IMR-90 (cell line): ENCODE measurements around the gene CD81.

Source experiments
- BHLHE40 ChIP-seq: fragments of 150-350 bp; IDR thresholded peaks from 2 replicates; pipeline ENCODE4 v1.6.1; 2016; ENCODE audit warnings: mild to moderate bottlenecking, low read depth, low read length
- CTCF ChIP-seq: conservative IDR thresholded peaks from 2 replicates; pipeline ENCODE4 v1.5.1; 2012; ENCODE audit warnings: mild to moderate bottlenecking, low read depth, low read length, improper control_type of control experiment
- ELK1 ChIP-seq: fragments of 150-350 bp; IDR thresholded peaks from 2 replicates; pipeline ENCODE4 v1.6.1; 2016; ENCODE audit warnings: low read depth, mild to moderate bottlenecking, low read length, moderate library complexity, borderline replicate concordance
- FOS ChIP-seq: fragments of 150-350 bp; IDR thresholded peaks from 2 replicates; pipeline ENCODE4 v1.6.1; 2016; ENCODE audit warnings: low read depth, low read length
- NFE2L2 ChIP-seq: fragments of 150-350 bp; IDR thresholded peaks from 2 replicates; pipeline ENCODE4 v1.6.1; 2016; ENCODE audit warnings: low read depth, mild to moderate bottlenecking, low read length
- POLR2A ChIP-seq: IDR thresholded peaks from 2 replicates; pipeline ENCODE4 v1.6.1; 2012; ENCODE audit warnings: mild to moderate bottlenecking, low read depth, low read length
- RFX5 ChIP-seq: IDR thresholded peaks from 2 replicates; pipeline ENCODE4 v1.8.0; 2012; ENCODE audit warnings: low read depth, mild to moderate bottlenecking, low read length, moderate library complexity
- SMC3 ChIP-seq: fragments of 150-350 bp; IDR thresholded peaks from 2 replicates; pipeline ENCODE4 v1.6.1; 2016; ENCODE audit warnings: low read depth, mild to moderate bottlenecking, antibody characterized with exemption, low read length, moderate library complexity
- USF2 ChIP-seq: fragments of 150-350 bp; IDR thresholded peaks from 2 replicates; pipeline ENCODE4 v1.6.1; 2017; ENCODE audit warnings: mild to moderate bottlenecking, antibody characterized with exemption, low read length, low read depth

GRCh38 chr11:2361565-2361964, 15.5 kb upstream of the CD81 start:
- TF ChIP-seq CTCF (no peak), FOS (no peak), BHLHE40 (no peak), POLR2A (no peak), RFX5 (no peak), USF2 (no peak), ELK1 (no peak), SMC3 (no peak), NFE2L2 (no peak)
